ENCODE results near the gene PTPN21.

DNA sequence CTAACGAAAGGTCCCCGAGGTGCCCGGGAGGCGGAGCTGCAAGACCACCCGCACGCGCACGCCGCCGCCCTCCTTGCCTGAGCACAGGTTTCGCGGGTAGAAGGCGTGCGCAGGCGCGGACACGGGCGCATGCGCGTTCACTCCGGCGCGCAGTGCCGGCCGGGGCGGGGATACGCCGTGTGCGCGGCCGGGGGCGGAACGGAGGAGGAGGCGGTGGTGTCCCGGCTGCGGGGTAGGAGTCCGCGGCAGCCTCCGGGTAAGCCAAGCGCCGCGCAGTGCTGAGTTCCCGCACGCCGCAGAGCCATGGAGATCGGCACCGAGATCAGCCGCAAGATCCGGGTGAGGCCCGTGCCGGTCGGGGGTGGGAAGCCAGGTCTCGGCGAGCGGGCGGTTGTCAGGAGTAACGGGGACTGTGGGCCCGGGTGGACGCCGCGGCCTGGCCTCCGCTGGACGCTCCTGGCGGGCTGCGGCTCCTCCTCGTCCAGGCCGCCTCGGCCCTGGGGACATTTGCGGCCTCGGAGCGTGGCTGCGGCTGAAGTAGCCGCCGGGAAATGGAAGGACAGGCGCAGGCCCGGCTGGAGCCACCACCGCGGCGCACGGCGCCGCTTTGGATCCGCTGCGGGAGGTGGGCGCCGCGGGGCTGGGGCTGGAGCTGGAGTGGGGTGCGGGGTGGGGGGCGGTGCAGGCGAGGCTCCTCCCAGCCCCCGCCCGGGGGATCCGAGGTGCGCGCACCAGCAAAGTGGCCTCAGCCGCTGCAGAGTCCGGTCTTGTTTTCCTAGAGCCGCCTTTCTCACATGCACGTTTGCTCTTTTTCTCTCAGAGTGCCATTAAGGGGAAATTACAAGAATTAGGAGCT lies 8.3 kb upstream of the PTPN21 start, which contains the start of gene ZC3H14:
- TF ChIP-seq BCL11A (tag by site-specific recombination; IDR thresholded peaks at IDR 0.05; ENCODE audit: low read depth) (no peak), YY1 (tag by site-specific recombination; IDR thresholded peaks at IDR 0.05) (peak; percentile 28; the same call in 1 of the 2 replicates), TCF7L2 (IDR thresholded peaks at IDR 0.05; ENCODE audit: borderline replicate concordance, low read depth, low read length) (no peak)
- TF ChIP-seq, protein P1, sequence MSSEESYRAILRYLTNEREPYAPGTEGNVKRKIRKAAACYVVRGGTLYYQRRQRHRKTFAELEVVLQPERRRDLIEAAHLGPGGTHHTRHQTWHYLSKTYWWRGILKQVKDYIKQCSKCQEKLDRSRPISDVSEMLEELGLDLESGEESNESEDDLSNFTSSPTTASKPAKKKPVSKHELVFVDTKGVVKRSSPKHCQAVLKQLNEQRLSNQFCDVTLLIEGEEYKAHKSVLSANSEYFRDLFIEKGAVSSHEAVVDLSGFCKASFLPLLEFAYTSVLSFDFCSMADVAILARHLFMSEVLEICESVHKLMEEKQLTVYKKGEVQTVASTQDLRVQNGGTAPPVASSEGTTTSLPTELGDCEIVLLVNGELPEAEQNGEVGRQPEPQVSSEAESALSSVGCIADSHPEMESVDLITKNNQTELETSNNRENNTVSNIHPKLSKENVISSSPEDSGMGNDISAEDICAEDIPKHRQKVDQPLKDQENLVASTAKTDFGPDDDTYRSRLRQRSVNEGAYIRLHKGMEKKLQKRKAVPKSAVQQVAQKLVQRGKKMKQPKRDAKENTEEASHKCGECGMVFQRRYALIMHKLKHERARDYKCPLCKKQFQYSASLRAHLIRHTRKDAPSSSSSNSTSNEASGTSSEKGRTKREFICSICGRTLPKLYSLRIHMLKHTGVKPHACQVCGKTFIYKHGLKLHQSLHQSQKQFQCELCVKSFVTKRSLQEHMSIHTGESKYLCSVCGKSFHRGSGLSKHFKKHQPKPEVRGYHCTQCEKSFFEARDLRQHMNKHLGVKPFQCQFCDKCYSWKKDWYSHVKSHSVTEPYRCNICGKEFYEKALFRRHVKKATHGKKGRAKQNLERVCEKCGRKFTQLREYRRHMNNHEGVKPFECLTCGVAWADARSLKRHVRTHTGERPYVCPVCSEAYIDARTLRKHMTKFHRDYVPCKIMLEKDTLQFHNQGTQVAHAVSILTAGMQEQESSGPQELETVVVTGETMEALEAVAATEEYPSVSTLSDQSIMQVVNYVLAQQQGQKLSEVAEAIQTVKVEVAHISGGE (tag by site-specific recombination; conservative IDR thresholded peaks at IDR 0.05; ENCODE audit: low read depth), result no peak; the same call in none of the 2 replicates
- TF ChIP-seq, protein P2, sequence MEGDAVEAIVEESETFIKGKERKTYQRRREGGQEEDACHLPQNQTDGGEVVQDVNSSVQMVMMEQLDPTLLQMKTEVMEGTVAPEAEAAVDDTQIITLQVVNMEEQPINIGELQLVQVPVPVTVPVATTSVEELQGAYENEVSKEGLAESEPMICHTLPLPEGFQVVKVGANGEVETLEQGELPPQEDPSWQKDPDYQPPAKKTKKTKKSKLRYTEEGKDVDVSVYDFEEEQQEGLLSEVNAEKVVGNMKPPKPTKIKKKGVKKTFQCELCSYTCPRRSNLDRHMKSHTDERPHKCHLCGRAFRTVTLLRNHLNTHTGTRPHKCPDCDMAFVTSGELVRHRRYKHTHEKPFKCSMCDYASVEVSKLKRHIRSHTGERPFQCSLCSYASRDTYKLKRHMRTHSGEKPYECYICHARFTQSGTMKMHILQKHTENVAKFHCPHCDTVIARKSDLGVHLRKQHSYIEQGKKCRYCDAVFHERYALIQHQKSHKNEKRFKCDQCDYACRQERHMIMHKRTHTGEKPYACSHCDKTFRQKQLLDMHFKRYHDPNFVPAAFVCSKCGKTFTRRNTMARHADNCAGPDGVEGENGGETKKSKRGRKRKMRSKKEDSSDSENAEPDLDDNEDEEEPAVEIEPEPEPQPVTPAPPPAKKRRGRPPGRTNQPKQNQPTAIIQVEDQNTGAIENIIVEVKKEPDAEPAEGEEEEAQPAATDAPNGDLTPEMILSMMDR (tag by site-specific recombination; IDR thresholded peaks at IDR 0.05), result 0 out of 2 replicates have a peak, but pooled peaks have one; percentile 14
- TF ChIP-seq, protein P3, sequence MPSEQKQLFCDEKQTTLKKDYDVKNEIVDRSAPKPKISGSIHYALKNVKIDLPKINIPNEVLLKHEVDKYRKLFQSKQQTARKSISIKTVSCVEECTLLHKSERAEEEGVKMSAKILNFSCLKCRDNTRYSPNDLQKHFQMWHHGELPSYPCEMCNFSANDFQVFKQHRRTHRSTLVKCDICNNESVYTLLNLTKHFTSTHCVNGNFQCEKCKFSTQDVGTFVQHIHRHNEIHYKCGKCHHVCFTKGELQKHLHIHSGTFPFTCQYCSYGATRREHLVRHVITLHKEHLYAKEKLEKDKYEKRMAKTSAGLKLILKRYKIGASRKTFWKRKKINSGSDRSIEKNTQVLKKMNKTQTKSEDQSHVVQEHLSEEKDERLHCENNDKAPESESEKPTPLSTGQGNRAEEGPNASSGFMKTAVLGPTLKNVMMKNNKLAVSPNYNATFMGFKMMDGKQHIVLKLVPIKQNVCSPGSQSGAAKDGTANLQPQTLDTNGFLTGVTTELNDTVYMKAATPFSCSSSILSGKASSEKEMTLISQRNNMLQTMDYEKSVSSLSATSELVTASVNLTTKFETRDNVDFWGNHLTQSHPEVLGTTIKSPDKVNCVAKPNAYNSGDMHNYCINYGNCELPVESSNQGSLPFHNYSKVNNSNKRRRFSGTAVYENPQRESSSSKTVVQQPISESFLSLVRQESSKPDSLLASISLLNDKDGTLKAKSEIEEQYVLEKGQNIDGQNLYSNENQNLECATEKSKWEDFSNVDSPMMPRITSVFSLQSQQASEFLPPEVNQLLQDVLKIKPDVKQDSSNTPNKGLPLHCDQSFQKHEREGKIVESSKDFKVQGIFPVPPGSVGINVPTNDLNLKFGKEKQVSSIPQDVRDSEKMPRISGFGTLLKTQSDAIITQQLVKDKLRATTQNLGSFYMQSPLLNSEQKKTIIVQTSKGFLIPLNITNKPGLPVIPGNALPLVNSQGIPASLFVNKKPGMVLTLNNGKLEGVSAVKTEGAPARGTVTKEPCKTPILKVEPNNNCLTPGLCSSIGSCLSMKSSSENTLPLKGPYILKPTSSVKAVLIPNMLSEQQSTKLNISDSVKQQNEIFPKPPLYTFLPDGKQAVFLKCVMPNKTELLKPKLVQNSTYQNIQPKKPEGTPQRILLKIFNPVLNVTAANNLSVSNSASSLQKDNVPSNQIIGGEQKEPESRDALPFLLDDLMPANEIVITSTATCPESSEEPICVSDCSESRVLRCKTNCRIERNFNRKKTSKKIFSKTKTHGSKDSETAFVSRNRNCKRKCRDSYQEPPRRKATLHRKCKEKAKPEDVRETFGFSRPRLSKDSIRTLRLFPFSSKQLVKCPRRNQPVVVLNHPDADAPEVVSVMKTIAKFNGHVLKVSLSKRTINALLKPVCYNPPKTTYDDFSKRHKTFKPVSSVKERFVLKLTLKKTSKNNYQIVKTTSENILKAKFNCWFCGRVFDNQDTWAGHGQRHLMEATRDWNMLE (tag by site-specific recombination; conservative IDR thresholded peaks at IDR 0.05; ENCODE audit: low read depth), result no peak
- TF ChIP-seq, protein P4, sequence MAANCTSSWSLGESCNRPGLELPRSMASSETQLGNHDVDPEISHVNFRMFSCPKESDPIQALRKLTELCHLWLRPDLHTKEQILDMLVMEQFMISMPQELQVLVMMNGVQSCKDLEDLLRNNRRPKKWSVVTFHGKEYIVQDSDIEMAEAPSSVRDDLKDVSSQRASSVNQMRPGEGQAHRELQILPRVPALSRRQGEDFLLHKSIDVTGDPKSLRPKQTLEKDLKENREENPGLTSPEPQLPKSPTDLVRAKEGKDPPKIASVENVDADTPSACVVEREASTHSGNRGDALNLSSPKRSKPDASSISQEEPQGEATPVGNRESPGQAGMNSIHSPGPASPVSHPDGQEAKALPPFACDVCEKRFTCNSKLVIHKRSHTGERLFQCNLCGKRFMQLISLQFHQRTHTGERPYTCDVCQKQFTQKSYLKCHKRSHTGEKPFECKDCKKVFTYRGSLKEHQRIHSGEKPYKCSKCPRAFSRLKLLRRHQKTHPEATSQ (tag by site-specific recombination; IDR thresholded peaks at IDR 0.05), result peak; percentile 42; the same call in 1 of the 2 replicates
